Spleen (tissue), 7 donors: ENCODE results near the gene CPLANE1.

ENCODE experiments used
- POLR2A ChIP-seq, 3 donors: fragments of 450-650 bp; IDR thresholded peaks; one replicate each; pipeline ENCODE4 v1.5.1; 2017; ENCODE audit warnings: antibody characterized with exemption in 3 of 3, mild to moderate bottlenecking in 1 of 3
- TF ChIP-seq, protein P1 (sequence below), 11 experiments: fragments of 200-600 bp in 7 of 11; fragments of 450-650 bp in 4 of 11; sonication (generic) in 4 of 11; IDR thresholded peaks in 8 of 11; conservative IDR thresholded peaks in 3 of 11; 1 replicate in 7 of 11; 2 replicates in 4 of 11; pipeline versions ENCODE4 v1.4.0 to v1.8.0; 2016 to 2021; ENCODE audit warnings: antibody characterized with exemption in 11 of 11, inconsistent platforms in 4 of 11, mild to moderate bottlenecking in 1 of 11
- donor health status: DM: no; HTN: no; CAD: no; lungs with moderate emphysema.
- donor health status: DM: no; HTN: no; CAD: no.
- donor health status: DM: no; HTN: no; CAD: no.

DNA sequence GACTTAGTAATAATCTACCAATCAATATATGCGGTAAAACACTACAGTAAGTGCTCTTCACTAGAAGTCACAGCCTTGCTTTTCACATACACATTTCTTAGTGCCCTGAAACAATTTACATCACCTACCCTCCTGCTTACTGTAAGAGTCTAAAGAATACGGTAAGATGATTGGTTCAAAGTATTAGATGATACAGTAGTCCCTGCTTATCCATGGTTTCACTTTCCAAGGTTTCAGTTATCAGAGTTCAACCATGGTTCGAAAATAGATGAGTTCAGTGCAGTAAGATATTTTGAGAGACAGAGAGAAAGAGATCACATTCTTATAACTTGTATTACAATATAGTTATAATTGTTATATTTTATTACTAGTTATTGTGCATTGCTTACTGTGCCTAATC is 83.0 kb downstream of the CPLANE1 start:
- TF ChIP-seq, protein P1, sequence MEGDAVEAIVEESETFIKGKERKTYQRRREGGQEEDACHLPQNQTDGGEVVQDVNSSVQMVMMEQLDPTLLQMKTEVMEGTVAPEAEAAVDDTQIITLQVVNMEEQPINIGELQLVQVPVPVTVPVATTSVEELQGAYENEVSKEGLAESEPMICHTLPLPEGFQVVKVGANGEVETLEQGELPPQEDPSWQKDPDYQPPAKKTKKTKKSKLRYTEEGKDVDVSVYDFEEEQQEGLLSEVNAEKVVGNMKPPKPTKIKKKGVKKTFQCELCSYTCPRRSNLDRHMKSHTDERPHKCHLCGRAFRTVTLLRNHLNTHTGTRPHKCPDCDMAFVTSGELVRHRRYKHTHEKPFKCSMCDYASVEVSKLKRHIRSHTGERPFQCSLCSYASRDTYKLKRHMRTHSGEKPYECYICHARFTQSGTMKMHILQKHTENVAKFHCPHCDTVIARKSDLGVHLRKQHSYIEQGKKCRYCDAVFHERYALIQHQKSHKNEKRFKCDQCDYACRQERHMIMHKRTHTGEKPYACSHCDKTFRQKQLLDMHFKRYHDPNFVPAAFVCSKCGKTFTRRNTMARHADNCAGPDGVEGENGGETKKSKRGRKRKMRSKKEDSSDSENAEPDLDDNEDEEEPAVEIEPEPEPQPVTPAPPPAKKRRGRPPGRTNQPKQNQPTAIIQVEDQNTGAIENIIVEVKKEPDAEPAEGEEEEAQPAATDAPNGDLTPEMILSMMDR (IDR thresholded peaks at IDR 0.05 in 8 of 11, conservative IDR thresholded peaks at IDR 0.05 in 3 of 11) = no peak
- no peak for TF ChIP-seq POLR2A (IDR thresholded peaks at IDR 0.05)
